ENCODE data around the gene ARMC5. TPM values are rescaled to one million over a fixed set of nuclear protein-coding genes. Genes with fewer than 3 reads are reported as not detected.
"Not testable (repeated sequence)": the region's sequence is repeated elsewhere in the genome, so short reads cannot be mapped to it uniquely, and the experiment has no call there.

ARMC5 gene
- total RNA-seq, 1 experiment from 2014 or later = 16.5 TPM

GRCh38 chr16:31476303-31477219 is 17.3 kb downstream of the ARMC5 start:
- no peak for DNase-seq (ENCODE audit: low read depth)

- no peak for DNase-seq (ENCODE audit: low read depth)
Observed at GRCh38 chr16:31477220-31478216, 18.2 kb downstream of the ARMC5 start.

GRCh38 chr16:31478956-31479355 is 19.7 kb downstream of the ARMC5 start:
- no peak for DNase-seq (ENCODE audit: low read depth)

GRCh38 chr16:31479751-31480150 is 20.4 kb downstream of the ARMC5 start:
- DNase-seq (ENCODE audit: low read depth) = no peak

- DNase-seq (ENCODE audit: low read depth) = no peak
Observed at GRCh38 chr16:31480851-31481536, 21.7 kb downstream of the ARMC5 start.

GRCh38 chr16:31483081-31483480 is 23.8 kb downstream of the ARMC5 start, which contains the start of gene SLC5A2:
TSS of gene SLC5A2 (plus strand) at chr16:31483123. CDS start at chr16:31483137, 14 bp downstream.
- no peak for DNase-seq (ENCODE audit: low read depth)

GRCh38 chr16:31484048-31484447 is 24.7 kb downstream of the ARMC5 start:
- DNase-seq (ENCODE audit: low read depth) = not testable (repeated sequence)

- no peak for DNase-seq (ENCODE audit: low read depth)
Observed at GRCh38 chr16:31484491-31485171, 25.3 kb downstream of the ARMC5 start.

GRCh38 chr16:31485571-31485970 is 26.3 kb downstream of the ARMC5 start:
- DNase-seq (ENCODE audit: low read depth) = no peak

- DNase-seq (ENCODE audit: low read depth) = no peak
Observed at GRCh38 chr16:31486045-31486444, 26.7 kb downstream of the ARMC5 start.

GRCh38 chr16:31487071-31487719 is 27.9 kb downstream of the ARMC5 start:
- no peak for DNase-seq (ENCODE audit: low read depth)

GRCh38 chr16:31487720-31488467 is 28.6 kb downstream of the ARMC5 start:
- peak; percentile 24 for DNase-seq (ENCODE audit: low read depth)

- DNase-seq (ENCODE audit: low read depth) = no peak
Observed at GRCh38 chr16:31488468-31489297, 29.4 kb downstream of the ARMC5 start.

- no peak for DNase-seq (ENCODE audit: low read depth)
Observed at GRCh38 chr16:31489298-31489564, 29.9 kb downstream of the ARMC5 start.

GRCh38 chr16:31489616-31490584 is 30.6 kb downstream of the ARMC5 start:
- DNase-seq (ENCODE audit: low read depth) = no peak

GRCh38 chr16:31491778-31492418 is 32.6 kb downstream of the ARMC5 start:
- no peak for DNase-seq (ENCODE audit: low read depth)

GRCh38 chr16:31493506-31494125 is 34.3 kb downstream of the ARMC5 start:
- DNase-seq (ENCODE audit: low read depth) = no peak

Data from LHCN-M2 (cell line).